Stimulated activated CD4-positive, alpha-beta T cell treated with anti-CD3 and anti-CD28 coated beads, Interleukin-15, amount 100 ng/mL, for 48 hours (primary cell): Measurements from ENCODE around the gene TNPO3.

Experiments
- DNase-seq, 2 donors: peaks; one replicate each; pipeline ENCODE4 v3.0.0-alpha.2; 2020; ENCODE audit warnings: low read depth in 2 of 2

The TNPO3 gene

GRCh38 chr7:128939075-128939860, 115.6 kb downstream of the TNPO3 start:
- DNase-seq: no peak

- no peak for DNase-seq
Measured at GRCh38 chr7:128938544-128939074, 116.3 kb downstream of the TNPO3 start.

- DNase-seq: no peak
Measured at GRCh38 chr7:128937647-128938543, 117.0 kb downstream of the TNPO3 start, which contains the start of gene IRF5. IRF5 (plus strand) TSS chr7:128937927; CDS start chr7:128942082, 4,155 bp downstream.

- no peak for DNase-seq
Measured at GRCh38 chr7:128937271-128937646, 117.7 kb downstream of the TNPO3 start.

- no peak for DNase-seq
Measured at GRCh38 chr7:128936798-128937197, 118.1 kb downstream of the TNPO3 start.

- DNase-seq: no peak
Measured at GRCh38 chr7:128935342-128935730, 119.6 kb downstream of the TNPO3 start.

GRCh38 chr7:128934361-128935341, 120.3 kb downstream of the TNPO3 start:
- DNase-seq: no peak

- peak in 1 of 2 donors; percentile 41 for DNase-seq
Measured at GRCh38 chr7:128933180-128933891, 121.6 kb downstream of the TNPO3 start.

GRCh38 chr7:128932862-128933179, 122.1 kb downstream of the TNPO3 start:
- no peak for DNase-seq

GRCh38 chr7:128931965-128932861, 122.7 kb downstream of the TNPO3 start:
- DNase-seq: no peak

- DNase-seq: no peak
Measured at GRCh38 chr7:128931190-128931798, 123.6 kb downstream of the TNPO3 start.

GRCh38 chr7:128928882-128929788, 125.8 kb downstream of the TNPO3 start:
- DNase-seq: no peak

GRCh38 chr7:128928159-128928813, 126.6 kb downstream of the TNPO3 start:
- no peak for DNase-seq

GRCh38 chr7:128924707-128925588, 130.0 kb downstream of the TNPO3 start:
- no peak for DNase-seq

- DNase-seq: no peak
Measured at GRCh38 chr7:128923411-128923800, 131.5 kb downstream of the TNPO3 start.

- DNase-seq: no peak
Measured at GRCh38 chr7:128922496-128923410, 132.2 kb downstream of the TNPO3 start.
